Measurements from ENCODE around the gene DYRK1B.

DYRK1B gene

DNA sequence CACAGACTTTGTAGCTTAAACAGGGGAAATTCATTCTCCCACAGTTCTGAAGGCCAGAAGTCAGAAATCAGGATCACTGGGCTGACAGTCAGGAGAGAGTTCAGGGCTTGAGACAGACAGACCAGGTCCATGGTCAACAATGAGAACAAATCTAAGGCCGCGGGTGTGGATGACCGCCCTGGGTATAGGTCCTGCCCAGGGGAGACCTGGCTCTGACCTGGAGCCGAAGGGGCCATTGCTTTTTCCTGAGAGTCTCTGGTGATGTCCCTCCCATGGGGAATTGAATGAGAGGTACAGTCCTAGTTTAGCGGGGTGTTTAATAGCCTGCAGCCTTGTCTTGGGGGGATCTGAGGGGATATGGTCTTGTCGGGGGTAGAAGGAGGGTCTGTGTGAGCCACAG is 37.4 kb upstream of the DYRK1B start:
- H3K4me1 Mint-ChIP-seq (ENCODE audit: low read depth), result no peaks in the 10 kb centered on the region
- peaks cover 9% of the 10 kb centered on the region for H3K36me3 Mint-ChIP-seq (ENCODE audit: low read depth)
- H3K27ac Mint-ChIP-seq, result no peak overlapping the region
- H3K27me3 Mint-ChIP-seq, result no peaks in the 10 kb centered on the region
- no peak overlapping the region for H3K4me3 Mint-ChIP-seq
- DNase-seq, result no peak
- H3K9me3 Mint-ChIP-seq, result no peaks in the 10 kb centered on the region

DNA sequence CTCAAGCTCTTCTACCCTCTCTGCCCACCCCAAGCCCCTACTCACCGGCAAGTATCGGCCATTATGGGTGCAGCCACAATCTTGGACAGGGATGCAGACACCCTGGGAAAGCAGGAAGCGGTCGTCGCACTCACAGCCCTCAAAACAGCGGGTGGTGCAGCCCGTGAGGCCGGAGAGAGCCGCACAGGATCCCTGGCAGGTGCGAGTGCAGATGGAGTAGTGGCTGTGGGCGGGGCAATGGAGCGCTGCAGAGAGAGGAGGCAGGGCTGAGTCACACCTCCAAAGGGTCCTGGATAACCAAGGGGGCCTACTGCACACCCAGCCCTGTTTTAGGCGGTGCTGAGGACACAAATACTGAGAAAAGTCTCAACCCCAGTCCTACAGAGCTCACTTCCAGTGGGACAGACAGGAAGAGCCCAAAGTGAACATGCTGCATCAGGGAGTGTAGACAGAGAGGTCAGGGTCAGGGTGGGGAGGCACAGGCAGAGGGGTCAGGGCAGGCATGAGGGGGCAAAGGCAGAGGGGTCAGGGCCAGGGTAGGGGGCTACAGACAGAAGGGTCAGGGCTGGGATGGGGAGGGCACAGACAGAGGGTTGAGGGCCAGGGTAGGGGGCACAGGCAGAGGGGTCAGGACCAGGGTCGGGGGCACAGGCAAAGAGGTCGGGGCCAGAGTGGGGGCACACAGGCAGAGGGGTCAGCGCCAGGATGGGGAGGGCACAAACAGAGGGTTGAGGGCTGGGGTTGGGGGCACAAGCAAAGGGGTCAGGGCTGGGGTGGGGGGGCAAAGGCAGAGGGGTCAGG is 36.4 kb upstream of the DYRK1B start:
- no peak overlapping the region for H3K4me3 Mint-ChIP-seq
- peaks cover 10% of the 10 kb centered on the region for H3K36me3 Mint-ChIP-seq (ENCODE audit: low read depth)
- DNase-seq, result no peak
- no peak overlapping the region for H3K27ac Mint-ChIP-seq
- H3K4me1 Mint-ChIP-seq (ENCODE audit: low read depth), result no peaks in the 10 kb centered on the region
- H3K27me3 Mint-ChIP-seq, result no peaks in the 10 kb centered on the region
- no peaks in the 10 kb centered on the region for H3K9me3 Mint-ChIP-seq

- no peak for DNase-seq
- no peaks in the 10 kb centered on the region for H3K27me3 Mint-ChIP-seq
- no peak overlapping the region for H3K4me3 Mint-ChIP-seq
- peaks cover 12% of the 10 kb centered on the region for H3K36me3 Mint-ChIP-seq (ENCODE audit: low read depth)
- no peaks in the 10 kb centered on the region for H3K9me3 Mint-ChIP-seq
- H3K27ac Mint-ChIP-seq, result no peak overlapping the region
- H3K4me1 Mint-ChIP-seq (ENCODE audit: low read depth), result no peaks in the 10 kb centered on the region
These were observed 34.0 kb upstream of the DYRK1B start for GRCh38 chr19:39867952-39868351.

DNA sequence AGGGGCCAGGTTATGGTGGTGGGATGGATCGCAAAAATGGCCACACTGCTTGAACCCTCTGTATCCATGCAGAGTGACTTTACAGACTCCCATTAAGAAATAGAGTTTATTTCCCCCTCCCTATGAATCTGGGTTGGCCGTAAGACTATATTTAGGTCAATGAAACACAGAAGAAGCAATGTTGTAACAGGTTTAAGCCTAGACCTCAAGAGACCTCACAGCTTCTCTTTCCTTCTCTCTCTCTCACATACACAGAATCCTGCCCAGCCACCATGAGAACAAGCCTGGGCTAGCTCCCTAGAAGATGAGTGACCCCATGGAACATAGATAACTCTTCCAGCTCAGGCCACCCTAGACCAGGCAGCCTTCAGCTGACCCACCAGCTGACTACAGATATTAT is 33.2 kb upstream of the DYRK1B start:
- H3K27ac Mint-ChIP-seq, result no peak overlapping the region
- no peaks in the 10 kb centered on the region for H3K27me3 Mint-ChIP-seq
- H3K4me3 Mint-ChIP-seq, result no peak overlapping the region
- H3K9me3 Mint-ChIP-seq, result no peaks in the 10 kb centered on the region
- DNase-seq, result no peak
- H3K4me1 Mint-ChIP-seq (ENCODE audit: low read depth), result no peaks in the 10 kb centered on the region
- H3K36me3 Mint-ChIP-seq (ENCODE audit: low read depth), result peaks cover 10% of the 10 kb centered on the region

- H3K4me3 Mint-ChIP-seq, result no peak overlapping the region
- H3K9me3 Mint-ChIP-seq, result no peaks in the 10 kb centered on the region
- no peaks in the 10 kb centered on the region for H3K27me3 Mint-ChIP-seq
- peaks cover 10% of the 10 kb centered on the region for H3K36me3 Mint-ChIP-seq (ENCODE audit: low read depth)
- H3K4me1 Mint-ChIP-seq (ENCODE audit: low read depth), result no peaks in the 10 kb centered on the region
- DNase-seq, result no peak
- no peak overlapping the region for H3K27ac Mint-ChIP-seq
These were observed 32.0 kb upstream of the DYRK1B start for GRCh38 chr19:39865953-39866352.

DNA sequence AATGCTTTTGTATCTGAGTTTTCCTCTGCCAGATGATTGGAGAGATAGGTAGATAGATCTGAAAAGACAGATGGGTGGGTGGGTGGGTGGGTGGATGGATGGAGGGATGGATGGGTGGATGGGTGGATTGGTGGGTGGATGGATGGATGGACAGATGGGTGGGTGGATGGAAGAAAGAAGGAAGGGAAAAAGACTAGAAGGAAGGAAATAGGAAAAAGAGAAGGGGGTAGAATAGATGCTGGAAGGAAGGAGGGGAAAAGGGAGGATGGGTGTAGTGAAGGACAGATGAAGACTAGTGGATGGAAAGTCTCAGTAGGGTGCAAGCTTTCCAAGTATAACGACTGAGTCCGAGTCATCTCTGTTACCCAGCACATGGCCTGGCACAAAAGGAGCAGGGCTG is 31.2 kb upstream of the DYRK1B start:
- no peak for DNase-seq
- Mint-ChIP-seq H3K27ac (no peak overlapping the region), H3K36me3 (ENCODE audit: low read depth) (peaks cover 10% of the 10 kb centered on the region), H3K27me3 (no peaks in the 10 kb centered on the region), H3K9me3 (no peaks in the 10 kb centered on the region), H3K4me1 (ENCODE audit: low read depth) (no peaks in the 10 kb centered on the region), H3K4me3 (no peak overlapping the region)

- H3K36me3 Mint-ChIP-seq (ENCODE audit: low read depth), result peaks cover 10% of the 10 kb centered on the region
- DNase-seq, result no peak
- no peaks in the 10 kb centered on the region for H3K27me3 Mint-ChIP-seq
- H3K9me3 Mint-ChIP-seq, result no peaks in the 10 kb centered on the region
- no peak overlapping the region for H3K27ac Mint-ChIP-seq
- no peaks in the 10 kb centered on the region for H3K4me1 Mint-ChIP-seq (ENCODE audit: low read depth)
- no peak overlapping the region for H3K4me3 Mint-ChIP-seq
These were observed 30.2 kb upstream of the DYRK1B start for GRCh38 chr19:39864118-39864517.

DNA sequence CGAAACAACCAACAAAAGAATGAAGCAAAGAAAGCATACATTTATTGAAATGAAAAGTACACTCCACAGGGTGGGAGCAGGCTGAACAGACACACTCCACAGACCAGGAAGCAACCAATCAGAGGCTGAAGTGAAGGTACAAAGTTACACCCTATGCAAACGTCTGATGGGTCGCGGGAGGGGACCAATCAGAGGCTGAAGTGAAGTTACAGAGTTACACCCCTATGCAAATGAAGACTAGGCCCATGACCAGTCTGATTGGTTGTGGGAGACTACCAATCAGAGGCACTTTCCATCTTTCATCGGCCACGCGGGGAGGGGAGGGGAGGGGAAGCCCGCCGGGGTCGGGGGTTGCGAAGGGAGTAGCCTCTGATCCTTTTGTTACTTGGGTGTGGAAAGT is 24.6 kb upstream of the DYRK1B start:
- Mint-ChIP-seq H3K27me3 (no peaks in the 10 kb centered on the region), H3K27ac (no peak overlapping the region), H3K9me3 (no peaks in the 10 kb centered on the region), H3K4me1 (ENCODE audit: low read depth) (no peaks in the 10 kb centered on the region), H3K4me3 (no peak overlapping the region), H3K36me3 (ENCODE audit: low read depth) (peaks cover 1% of the 10 kb centered on the region)
- no peak for DNase-seq

- Mint-ChIP-seq H3K36me3 (ENCODE audit: low read depth) (no peaks in the 10 kb centered on the region), H3K4me3 (no peak overlapping the region), H3K27me3 (no peaks in the 10 kb centered on the region), H3K4me1 (ENCODE audit: low read depth) (no peaks in the 10 kb centered on the region), H3K27ac (no peak overlapping the region), H3K9me3 (no peaks in the 10 kb centered on the region)
- no peak for DNase-seq
These were observed 18.9 kb upstream of the DYRK1B start for GRCh38 chr19:39852882-39853281.

- DNase-seq, result no peak
- peaks cover 9% of the 10 kb centered on the region for H3K4me1 Mint-ChIP-seq (ENCODE audit: low read depth)
- no peaks in the 10 kb centered on the region for H3K9me3 Mint-ChIP-seq
- H3K27ac Mint-ChIP-seq, result no peak overlapping the region
- peaks cover 3% of the 10 kb centered on the region for H3K36me3 Mint-ChIP-seq (ENCODE audit: low read depth)
- H3K4me3 Mint-ChIP-seq, result no peak overlapping the region
- H3K27me3 Mint-ChIP-seq, result no peaks in the 10 kb centered on the region
These were observed 16.9 kb upstream of the DYRK1B start for GRCh38 chr19:39850892-39851291.

GRCh38 chr19:39848392-39848791 is 14.4 kb upstream of the DYRK1B start:
- no peak overlapping the region for H3K4me3 Mint-ChIP-seq
- no peaks in the 10 kb centered on the region for H3K27me3 Mint-ChIP-seq
- H3K27ac Mint-ChIP-seq, result no peak overlapping the region
- H3K9me3 Mint-ChIP-seq, result no peaks in the 10 kb centered on the region
- H3K4me1 Mint-ChIP-seq (ENCODE audit: low read depth), result peaks cover 25% of the 10 kb centered on the region
- no peak for DNase-seq
- H3K36me3 Mint-ChIP-seq (ENCODE audit: low read depth), result peaks cover 25% of the 10 kb centered on the region

DNA sequence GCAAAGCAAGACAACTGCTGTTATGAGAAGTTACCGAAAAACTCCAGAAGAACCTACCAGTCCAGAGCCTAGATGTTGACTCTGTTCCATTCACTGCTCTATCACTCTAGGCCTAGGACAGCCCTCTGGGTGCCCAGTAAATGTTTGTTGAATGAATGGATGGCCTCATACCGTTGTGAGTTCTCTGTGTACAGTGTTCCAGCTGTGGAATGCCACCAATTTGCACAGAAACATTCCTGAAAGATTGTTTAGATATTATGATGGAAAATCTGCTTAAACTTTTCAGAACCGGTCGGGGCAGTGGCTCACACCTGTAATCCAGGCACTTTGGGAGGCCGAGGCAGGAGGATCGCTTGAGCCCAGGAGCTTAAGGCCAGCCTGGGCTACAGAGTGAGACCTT is 13.6 kb upstream of the DYRK1B start:
- Mint-ChIP-seq H3K27ac (no peak overlapping the region), H3K27me3 (no peaks in the 10 kb centered on the region), H3K9me3 (no peaks in the 10 kb centered on the region), H3K4me3 (no peak overlapping the region), H3K4me1 (ENCODE audit: low read depth) (peaks cover 33% of the 10 kb centered on the region), H3K36me3 (ENCODE audit: low read depth) (peaks cover 33% of the 10 kb centered on the region)
- no peak for DNase-seq

DNA sequence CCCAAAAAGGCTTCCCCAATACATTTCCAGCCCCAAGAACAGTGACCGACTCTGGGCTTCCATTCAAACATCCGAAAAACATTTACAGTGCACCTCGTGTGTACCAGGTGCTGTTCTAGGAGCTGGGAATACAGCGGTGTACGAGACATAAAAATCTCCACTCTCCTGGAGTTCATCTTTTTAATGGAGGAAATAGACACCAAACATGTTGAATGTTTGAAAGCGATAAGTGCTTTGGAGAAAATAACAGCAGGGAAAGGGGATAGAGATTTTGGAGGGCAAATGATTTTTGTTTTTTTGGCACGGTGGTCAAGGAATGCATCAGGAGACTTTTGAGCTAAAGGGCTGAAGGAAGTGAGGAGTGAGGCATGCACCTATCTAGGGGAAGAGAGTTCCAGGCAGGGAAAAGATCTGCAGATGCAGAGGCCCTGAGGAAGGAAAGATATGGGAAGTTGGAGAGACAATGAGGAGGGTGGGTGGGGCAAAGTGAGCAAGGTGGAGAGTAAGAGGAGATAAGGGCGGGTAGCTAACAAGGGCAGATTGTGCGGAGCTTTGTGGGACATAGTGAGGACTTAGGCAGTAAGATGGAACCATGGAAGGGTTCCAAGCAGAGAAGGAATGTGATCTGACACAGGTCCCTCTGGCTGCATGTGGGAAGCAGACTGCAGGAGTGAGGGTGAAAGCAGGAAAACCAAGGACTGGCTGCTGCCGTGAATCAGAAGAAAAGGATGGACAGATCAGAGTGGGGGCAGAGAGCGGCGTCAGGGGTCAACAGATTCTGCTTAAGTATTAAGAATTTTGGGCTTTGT is 12.9 kb upstream of the DYRK1B start:
- DNase-seq, result no peak
- peaks cover 37% of the 10 kb centered on the region for H3K4me1 Mint-ChIP-seq (ENCODE audit: low read depth)

GRCh38 chr19:39845933-39846677 is 12.1 kb upstream of the DYRK1B start, which contains the start of gene FBL:
Gene FBL, minus strand, starts transcription at chr19:39846379. Its CDS starts 79 bp downstream, at chr19:39846300.
- peak; percentile 99 for DNase-seq
- H3K27me3 Mint-ChIP-seq, result no peaks in the 10 kb centered on the region
- peak within 1 kb of the TSS; percentile 97 for H3K4me3 Mint-ChIP-seq
- H3K36me3 Mint-ChIP-seq (ENCODE audit: low read depth), result peaks cover 47% of the 10 kb centered on the region
- peak within 1 kb of the TSS; percentile 98 for H3K27ac Mint-ChIP-seq
- no peaks in the 10 kb centered on the region for H3K9me3 Mint-ChIP-seq
- H3K4me1 Mint-ChIP-seq (ENCODE audit: low read depth), result peaks cover 44% of the 10 kb centered on the region

More for the DNA sequence above, 12.9 kb upstream of the DYRK1B start:
- Mint-ChIP-seq H3K27ac (peak overlapping the region; percentile 98), H3K27me3 (no peaks in the 10 kb centered on the region), H3K36me3 (ENCODE audit: low read depth) (peaks cover 39% of the 10 kb centered on the region), H3K4me3 (peak overlapping the region; percentile 97), H3K9me3 (no peaks in the 10 kb centered on the region)
